GM19397 (cell line): ENCODE data around the gene C1orf159.
"Not testable (repeated sequence)": the region's sequence is repeated elsewhere in the genome, so short reads cannot be mapped to it uniquely, and the experiment has no call there.

Experiments
- ATAC-seq: cut with Tn5 transposase; IDR thresholded peaks from one replicate; pipeline ENCODE4 v1.9.1; 2021; ENCODE audit warnings: mild to moderate bottlenecking, moderate library complexity; ENCODE audit not compliant: unreplicated experiment

The C1orf159 gene

GRCh38 chr1:1067860-1068516 is 47.9 kb downstream of the C1orf159 start:
- no peak for ATAC-seq

GRCh38 chr1:1067284-1067859 is 48.5 kb downstream of the C1orf159 start:
- ATAC-seq = no peak

- ATAC-seq = no peak
Measured at GRCh38 chr1:1066403-1067283, 49.2 kb downstream of the C1orf159 start.

GRCh38 chr1:1065940-1066304 is 50.0 kb downstream of the C1orf159 start:
- ATAC-seq = not testable (repeated sequence)

GRCh38 chr1:1065265-1065939 is 50.5 kb downstream of the C1orf159 start:
- no peak for ATAC-seq

GRCh38 chr1:1063945-1064831 is 51.7 kb downstream of the C1orf159 start:
- no peak for ATAC-seq

- no peak for ATAC-seq
Measured at GRCh38 chr1:1063261-1063944, 52.5 kb downstream of the C1orf159 start.

- ATAC-seq = no peak
Measured at GRCh38 chr1:1062348-1063163, 53.3 kb downstream of the C1orf159 start.

GRCh38 chr1:1061682-1062345 is 54.1 kb downstream of the C1orf159 start:
- ATAC-seq = no peak

GRCh38 chr1:1060281-1061000 is 55.4 kb downstream of the C1orf159 start:
- no peak for ATAC-seq

- ATAC-seq = peak; percentile 59
Measured at GRCh38 chr1:1059494-1060280, 56.2 kb downstream of the C1orf159 start.

- peak; percentile 32 for ATAC-seq
Measured at GRCh38 chr1:1058921-1059493, 56.9 kb downstream of the C1orf159 start.

GRCh38 chr1:1058088-1058905 is 57.6 kb downstream of the C1orf159 start:
- ATAC-seq = no peak

GRCh38 chr1:1057769-1058087 is 58.2 kb downstream of the C1orf159 start:
- ATAC-seq = not testable (repeated sequence)

- no peak for ATAC-seq
Measured at GRCh38 chr1:1055841-1056736, 59.8 kb downstream of the C1orf159 start.
